ENCODE results near the gene COL1A2. TPM values are rescaled to one million over a fixed set of nuclear protein-coding genes. Genes with fewer than 3 reads are reported as not detected.

Gene COL1A2
- total RNA-seq, 1 experiment from 2014 or later = 42.1 TPM

DNA sequence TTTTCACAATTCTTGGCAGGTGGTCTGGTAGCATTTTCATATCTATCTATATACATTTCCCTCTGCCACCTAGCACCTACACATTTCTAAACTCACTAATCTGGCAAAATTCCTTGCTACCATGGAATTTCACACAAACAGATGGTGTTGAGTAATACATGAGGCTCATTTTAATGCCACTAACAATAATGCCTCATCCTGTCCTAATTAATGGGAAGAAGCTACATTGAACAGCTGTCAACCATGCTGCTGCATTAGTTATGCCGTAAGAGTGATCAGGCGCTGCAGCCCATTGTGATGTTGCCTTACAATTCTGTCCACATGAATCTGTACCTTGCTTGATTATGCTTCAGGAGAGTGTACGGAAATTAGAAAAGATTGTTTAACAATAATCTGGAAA lies 23.2 kb downstream of the COL1A2 start:
- H2BK20ac ChIP-seq (ENCODE audit: low read depth, low read length, poor library complexity, severe bottlenecking) = no peak overlapping the region
- Mint-ChIP-seq H3K9me3 (no peaks in the 10 kb centered on the region), H3K4me1 (peaks cover 8 to 10% of the 10 kb centered on the region in 2 experiments), H3K36me3 (ENCODE audit: insufficient read depth in 1 of 3, low read depth in 3 of 3) (peaks cover 14 to 73% (median 40%) of the 10 kb centered on the region in 3 experiments; a peak in 6 of 7 replicates), H3K27ac (no peak overlapping the region), H3K27me3 (ENCODE audit: low read depth) (no peaks in the 10 kb centered on the region), H3K4me3 (no peak overlapping the region)
- no peak overlapping the region for H4K91ac ChIP-seq (ENCODE audit: insufficient read length, low read depth, low read length)
- no peak overlapping the region for H2AFZ ChIP-seq (ENCODE audit: low read length)
- H3K9me3 ChIP-seq (ENCODE audit: control insufficient read depth, low read depth, low read length) = no peaks in the 10 kb centered on the region
- H3K18ac ChIP-seq (ENCODE audit: insufficient read length, low read depth, low read length) = no peak overlapping the region
- no peak overlapping the region for H3K27ac ChIP-seq (ENCODE audit: insufficient read length, low read depth, low read length)
- H3K23ac ChIP-seq (ENCODE audit: insufficient read length, low read depth, low read length) = no peak overlapping the region
- no peaks in the 10 kb centered on the region for H3K79me1 ChIP-seq (ENCODE audit: insufficient read depth, low read depth, low read length, poor library complexity, severe bottlenecking)
- TF ChIP-seq, protein P1, sequence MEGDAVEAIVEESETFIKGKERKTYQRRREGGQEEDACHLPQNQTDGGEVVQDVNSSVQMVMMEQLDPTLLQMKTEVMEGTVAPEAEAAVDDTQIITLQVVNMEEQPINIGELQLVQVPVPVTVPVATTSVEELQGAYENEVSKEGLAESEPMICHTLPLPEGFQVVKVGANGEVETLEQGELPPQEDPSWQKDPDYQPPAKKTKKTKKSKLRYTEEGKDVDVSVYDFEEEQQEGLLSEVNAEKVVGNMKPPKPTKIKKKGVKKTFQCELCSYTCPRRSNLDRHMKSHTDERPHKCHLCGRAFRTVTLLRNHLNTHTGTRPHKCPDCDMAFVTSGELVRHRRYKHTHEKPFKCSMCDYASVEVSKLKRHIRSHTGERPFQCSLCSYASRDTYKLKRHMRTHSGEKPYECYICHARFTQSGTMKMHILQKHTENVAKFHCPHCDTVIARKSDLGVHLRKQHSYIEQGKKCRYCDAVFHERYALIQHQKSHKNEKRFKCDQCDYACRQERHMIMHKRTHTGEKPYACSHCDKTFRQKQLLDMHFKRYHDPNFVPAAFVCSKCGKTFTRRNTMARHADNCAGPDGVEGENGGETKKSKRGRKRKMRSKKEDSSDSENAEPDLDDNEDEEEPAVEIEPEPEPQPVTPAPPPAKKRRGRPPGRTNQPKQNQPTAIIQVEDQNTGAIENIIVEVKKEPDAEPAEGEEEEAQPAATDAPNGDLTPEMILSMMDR (conservative IDR thresholded peaks at IDR 0.05) = no peak
- H3K23me2 ChIP-seq (ENCODE audit: insufficient read length, low read depth, low read length, poor library complexity, severe bottlenecking) = no peaks in the 10 kb centered on the region
- no peak overlapping the region for H4K5ac ChIP-seq (ENCODE audit: insufficient read length, low read depth, low read length)
- no peak overlapping the region for H3K4ac ChIP-seq (ENCODE audit: low read depth, low read length)
- no peak overlapping the region for H3K14ac ChIP-seq (ENCODE audit: insufficient read depth, low read length)
- no peak overlapping the region for H3K9ac ChIP-seq (ENCODE audit: extremely low read depth, insufficient read length, low read length)
- H3K56ac ChIP-seq (ENCODE audit: insufficient read length, low read depth, low read length) = no peak overlapping the region
- no peak overlapping the region for H2BK12ac ChIP-seq (ENCODE audit: insufficient read length, low read depth, low read length)
- peaks cover 3% of the 10 kb centered on the region; the same call in 1 of the 2 replicates for H3K4me1 ChIP-seq (ENCODE audit: insufficient read depth, low read length)
- WGBS (ENCODE audit: extremely low coverage, insufficient read length, low lambda C conversion rate) = no CpG with 5 or more reads among the region's 3 CpGs
- H2AK5ac ChIP-seq (ENCODE audit: insufficient read length, low read length) = no peak overlapping the region
- H2BK120ac ChIP-seq (ENCODE audit: low read depth, low read length, poor library complexity, severe bottlenecking) = no peak overlapping the region
- no peaks in the 10 kb centered on the region for H3K27me3 ChIP-seq (ENCODE audit: insufficient read depth, low read length)
- H3K79me2 ChIP-seq (ENCODE audit: insufficient read depth, low read length) = no peaks in the 10 kb centered on the region
- H2BK15ac ChIP-seq (ENCODE audit: low read depth, low read length) = no peak overlapping the region
- H3K4me2 ChIP-seq (ENCODE audit: insufficient read depth, insufficient read length, low read length) = no peak overlapping the region
- H4K8ac ChIP-seq (replicated peaks; ENCODE audit: insufficient read length, low read depth, low read length) = no peak overlapping the region
- no peak overlapping the region for H2BK5ac ChIP-seq (ENCODE audit: insufficient read length, low read length)
- H3T11ph ChIP-seq (ENCODE audit: low read length) = no peak overlapping the region
- no peak for DNase-seq
- no peaks in the 10 kb centered on the region for H4K20me1 ChIP-seq (ENCODE audit: control insufficient read depth, insufficient read depth, insufficient read length)

Measured in H9 (cell line).